K562 (cell line): Measurements from ENCODE around the gene BPIFB2. TPM values are rescaled to one million over a fixed set of nuclear protein-coding genes. Genes with fewer than 3 reads are reported as not detected.

ENCODE experiments used
- ATAC-seq: fragments of 200-7000 bp; cut with Tn5 transposase; 3 replicates; pipeline ENCODE4 v1.9.1; 2020; ENCODE audit warnings: moderate library complexity
- BruUV-seq: library from RNA; stranded (reverse); fragments of 400-500 nt; replicated peaks from 2 replicates; lab custom pipeline; 2021; lab: Mats Ljungman, UMichigan
- CTCF ChIA-PET: fragments of 300-600 bp; formaldehyde crosslinking; extraction: SDS; loops from one replicate; lab custom pipeline; 2021; ENCODE audit warnings: low intra/inter-chr PET ratio; lab: Yijun Ruan, JAX
- POLR2A ChIA-PET: fragments of 300-600, 350-650 bp; sonication (Branson Sonifier 250); formaldehyde crosslinking; extraction: SDS; loops from one replicate; lab custom pipeline; 2021; ENCODE audit warnings: antibody characterized with exemption, inconsistent platforms; lab: Yijun Ruan, JAX
- DNase-seq, 4 experiments: peaks; one replicate each; pipeline versions ENCODE4 v3.0.0 to v3.0.0-alpha.2; 2011 to 2018; ENCODE audit warnings: low spot score in 3 of 4, mixed read lengths in 3 of 4; ENCODE audit errors: extremely low read depth in 1 of 4
- FAIRE-seq: peaks from 2 replicates; lab custom pipeline; 2011; peaks lifted over from hg19 to GRCh38; lab: Jason Lieb, UNC
- H2AFZ ChIP-seq: 2 replicates; pipeline ENCODE4 v1.6.0; 2011; ENCODE audit warnings: low read depth, low read length, control low read depth, inconsistent platforms
- H3K27ac ChIP-seq: fragments of 200-600 bp; 3 replicates; pipeline ENCODE4 v1.8.0; 2011; ENCODE audit warnings: low read depth, mild to moderate bottlenecking, control low read depth, inconsistent platforms, low read length, moderate library complexity, mixed read lengths; ENCODE audit errors: extremely low read depth
- H3K27me3 ChIP-seq, 2 experiments: fragments of 300-600 bp in 1 of 2; 2 replicates in 1 of 2; 3 replicates in 1 of 2; pipeline versions ENCODE4 v1.6.0 to v1.8.0; 2011; ENCODE audit warnings: inconsistent platforms in 2 of 2, low read length in 2 of 2, mild to moderate bottlenecking in 1 of 2, mixed read lengths in 1 of 2, moderate library complexity in 1 of 2; ENCODE audit not compliant: control insufficient read depth in 2 of 2, insufficient read depth in 2 of 2
- H3K36me3 ChIP-seq: fragments of 300-600 bp; 3 replicates; pipeline ENCODE4 v1.8.0; 2011; ENCODE audit warnings: mild to moderate bottlenecking, low read length, inconsistent platforms; ENCODE audit not compliant: control insufficient read depth, insufficient read depth
- H3K4me1 ChIP-seq, 2 experiments: fragments of 200-600 bp in 1 of 2; replicated peaks in 1 of 2; 2 replicates in 1 of 2; 3 replicates in 1 of 2; pipeline versions ENCODE4 v1.5.1 to v1.8.0; 2011; ENCODE audit warnings: inconsistent platforms in 2 of 2, low read length in 2 of 2, mild to moderate bottlenecking in 1 of 2, mixed read lengths in 1 of 2, moderate library complexity in 1 of 2; ENCODE audit not compliant: control insufficient read depth in 2 of 2, insufficient read depth in 2 of 2
- H3K4me2 ChIP-seq: 2 replicates; pipeline ENCODE4 v1.6.1; 2011; ENCODE audit warnings: low read length, control low read depth, inconsistent platforms, mixed read lengths; ENCODE audit not compliant: insufficient read depth
- H3K4me3 ChIP-seq: fragments of 200-600 bp; sonication (generic), shearing (Covaris generic); 2 replicates; pipeline ENCODE4 v1.5.1; 2016; ENCODE audit warnings: control low read depth, inconsistent platforms
- H3K79me2 ChIP-seq: fragments of 200-600 bp; 3 replicates; pipeline ENCODE4 v1.8.0; 2011; ENCODE audit warnings: low read length, inconsistent platforms; ENCODE audit not compliant: control insufficient read depth, insufficient read depth
- H3K9ac ChIP-seq, 2 experiments: 2 replicates each; pipeline versions ENCODE4 v1.6.0 to v1.6.1; 2011; ENCODE audit warnings: low read depth in 2 of 2, low read length in 2 of 2, control low read depth in 1 of 2, inconsistent platforms in 1 of 2, mild to moderate bottlenecking in 1 of 2, mixed read lengths in 1 of 2; ENCODE audit not compliant: insufficient read depth in 1 of 2
- H3K9me1 ChIP-seq: one replicate; pipeline ENCODE4 v1.6.0; 2011; ENCODE audit warnings: inconsistent platforms, mild to moderate bottlenecking, low read length, moderate library complexity; ENCODE audit not compliant: control insufficient read depth, insufficient read depth
- H3K9me3 ChIP-seq: replicated peaks from 2 replicates; pipeline ENCODE4 v1.5.1; 2011; ENCODE audit warnings: low read depth, low read length, inconsistent platforms; ENCODE audit not compliant: control insufficient read depth, insufficient read depth
- H4K20me1 ChIP-seq: replicated peaks from 2 replicates; pipeline ENCODE4 v1.6.1; 2011; ENCODE audit warnings: low read length, inconsistent platforms, mixed read lengths; ENCODE audit not compliant: control insufficient read depth, insufficient read depth
- CREM ChIP-seq: IDR thresholded peaks from 2 replicates; pipeline ENCODE4 v1.6.1; 2014; ENCODE audit warnings: antibody characterized with exemption, low read depth
- JUN ChIP-seq, 2 experiments: sonication (generic) in 1 of 2; formaldehyde crosslinking in 1 of 2; IDR thresholded peaks; 2 replicates each; pipeline versions ENCODE4 v1.6.1 to v1.8.0; 2012 to 2022; ENCODE audit warnings: borderline replicate concordance in 2 of 2, mild to moderate bottlenecking in 2 of 2, improper control_type of control experiment in 1 of 2, low read depth in 1 of 2, low read length in 1 of 2, missing genetic modification reagents in 1 of 2
- MTA1 ChIP-seq: fragments of 450-650 bp; IDR thresholded peaks from 2 replicates; pipeline ENCODE4 v1.6.1; 2017; ENCODE audit warnings: borderline replicate concordance
- NFATC3 ChIP-seq: fragments of 450-650 bp; IDR thresholded peaks from 2 replicates; pipeline ENCODE4 v1.6.1; 2017; ENCODE audit warnings: mild to moderate bottlenecking
- NFIC ChIP-seq: fragments of 450-650 bp; IDR thresholded peaks from 2 replicates; pipeline ENCODE4 v1.6.1; 2017; ENCODE audit warnings: mild to moderate bottlenecking, inconsistent platforms
- SRSF3 ChIP-seq: fragments of 200-400 bp; formaldehyde crosslinking; IDR thresholded peaks from 2 replicates; pipeline ENCODE4 v1.6.1; 2016; ENCODE audit warnings: mild to moderate bottlenecking, low read length, moderate library complexity; ENCODE audit not compliant: insufficient read depth
- ZC3H4 ChIP-seq: sonication (generic); formaldehyde crosslinking; IDR thresholded peaks from 2 replicates; pipeline ENCODE4 v1.9.0; 2021; ENCODE audit warnings: missing genetic modification reagents, borderline replicate concordance
- ZNF143 ChIP-seq: sonication (generic); formaldehyde crosslinking; IDR thresholded peaks from 2 replicates; pipeline ENCODE4 v1.9.0; 2022; ENCODE audit warnings: mild to moderate bottlenecking, missing genetic modification reagents
- WGBS: fragments of 100-300 bp; shearing (Covaris generic); methylation state at CpG from one replicate; pipeline ENCODE4 v1.1.6; 2016; ENCODE audit warnings: low coverage, mixed read lengths; ENCODE audit not compliant: insufficient coverage; ENCODE audit errors: missing lambda C conversion rate; 5-methylcytosine and 5-hydroxymethylcytosine counted together
- in situ Hi-C: fragments of 300-500 bp; cut with MboI; formaldehyde crosslinking; loops from 4 replicates; pipeline ENCODE4 v1.15.0; 2018; ENCODE audit warnings: inconsistent platforms, mixed read lengths
- intact Hi-C: fragments of 100-400 bp; cut with micrococcal nuclease; formaldehyde crosslinking; loops from 2 replicates; pipeline ENCODE4 v1.14.2; 2022
- polyA plus RNA-seq, 8 experiments: library from polyadenylated mRNA; depleted of rRNA in 4 of 8; stranded (reverse) in 5 of 8; unstranded in 3 of 8; fragments of >200 nt; fragmentation: Nextera tagmentation in 2 of 8; fragmentation: Illumina TruSeq in 1 of 8; extraction: Ambion mirVana in 2 of 8; extraction: Trizol in 1 of 8; gene quantifications; 2 replicates each; pipeline versions ENCODE4 v1.2.1 to v1.2.3, GENCODE V29; 2011 to 2014; ENCODE audit warnings: inconsistent platforms in 1 of 8, missing spikeins in 1 of 8
- total RNA-seq, 7 experiments: library from RNA; depleted of rRNA in 6 of 7; stranded (reverse); fragments of >200 nt in 6 of 7; fragmentation: Illumina TruSeq in 2 of 7; extraction: Trizol in 2 of 7; gene quantifications; 2 replicates each; pipeline versions ENCODE4 v1.2.1 to v1.2.3, GENCODE V29; 2011 to 2021; ENCODE audit warnings: low replicate concordance in 1 of 7

Gene BPIFB2
- total and polyA plus RNA-seq, 9 of the 15 experiments (the other 6 are each of a cell fraction or from before 2014, with no cell fraction given): not detected

DNA sequence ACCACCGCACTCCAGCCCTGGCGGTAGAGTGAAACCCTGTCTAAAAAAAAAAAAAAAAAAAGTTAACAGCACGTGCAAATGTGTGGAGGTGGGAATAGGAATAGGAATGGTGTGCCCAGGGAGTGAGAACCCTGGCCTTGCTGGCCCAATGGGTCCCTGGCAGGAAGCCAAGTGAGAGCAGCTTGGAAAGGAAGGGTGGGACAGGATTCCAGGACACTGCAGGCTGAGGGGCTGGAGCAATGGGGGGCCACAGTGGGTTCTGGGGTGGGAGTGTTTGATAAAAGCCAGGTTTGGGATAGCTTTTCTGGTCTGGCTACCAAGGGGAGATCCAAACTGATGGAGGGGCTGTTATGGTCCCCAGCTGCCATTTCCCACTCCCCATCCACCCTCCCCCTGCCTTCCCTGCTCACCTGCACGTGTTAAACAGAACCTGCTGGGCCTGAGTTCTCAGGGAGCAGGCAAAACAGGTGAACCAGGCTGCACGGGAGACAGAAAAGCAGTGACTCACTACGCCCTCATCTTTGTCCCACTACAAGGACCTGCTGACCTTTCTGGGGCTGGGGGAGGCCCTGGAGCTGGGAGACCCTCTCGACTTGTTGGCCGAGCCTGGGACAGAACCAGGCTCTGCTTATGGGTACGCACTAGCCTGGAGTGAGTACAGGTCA is 6.6 kb upstream of the BPIFB2 start:
- H3K27ac ChIP-seq: no peak overlapping the region

DNA sequence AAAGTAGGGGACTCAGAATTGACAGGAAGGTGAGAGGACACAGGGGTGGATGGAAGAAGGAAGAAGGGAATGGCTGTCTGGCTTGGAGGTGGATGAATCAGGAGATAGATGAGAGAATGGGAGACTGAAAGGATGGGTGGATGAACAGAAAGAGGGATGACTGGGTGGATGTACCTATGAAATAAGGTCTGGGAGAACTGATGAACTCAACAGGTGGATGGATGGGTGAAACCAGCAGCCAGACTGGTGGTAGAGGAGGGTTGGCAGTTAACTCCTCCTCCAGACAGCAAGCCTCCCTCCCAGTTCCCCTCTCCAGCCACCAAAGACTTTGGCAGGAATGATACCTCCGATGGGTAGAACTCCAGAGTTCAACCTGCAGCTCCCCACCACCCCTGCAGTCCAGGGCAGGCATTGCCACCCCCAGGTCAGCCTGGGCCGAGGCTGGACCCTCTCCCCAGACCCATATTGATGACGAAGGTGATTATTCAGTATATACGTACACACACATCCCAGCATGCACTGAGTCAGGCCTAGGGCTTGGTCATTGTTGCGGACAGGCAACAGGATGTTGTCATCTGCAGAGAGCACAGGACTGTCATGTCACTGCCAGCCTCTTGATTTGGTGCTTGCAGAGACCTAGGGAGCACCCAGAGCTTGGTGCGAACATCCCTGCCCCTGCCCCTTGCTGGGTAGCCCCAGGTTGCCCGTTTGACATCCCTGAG is 5.3 kb upstream of the BPIFB2 start:
- H3K4me1 ChIP-seq: no peaks in the 10 kb centered on the region; a peak in 1 of 5 replicates
- no peaks in the 10 kb centered on the region for H3K79me2 ChIP-seq
- no peak overlapping the region; a peak in 1 of 4 replicates for H3K9ac ChIP-seq
- H3K4me3 ChIP-seq: no peak overlapping the region
- CTCF ChIA-PET: no interaction called here
- 0 out of 2 replicates have a peak, but pooled peaks have one; percentile 21 for TF ChIP-seq CREM
- TF ChIP-seq ZNF143 (CRISPR knock-in tag): no peak
- no peak for TF ChIP-seq MTA1
- TF ChIP-seq, all 486 proteins: peak for 1
- ATAC-seq (peak; percentile 61), DNase-seq (no peak), FAIRE-seq (no peak)
- Histone ChIP-seq H3K27me3 (peaks cover 2 to 27% of the 10 kb centered on the region in 2 experiments; a peak in 2 of 5 replicates), H3K27ac (no peak overlapping the region), H3K9me1 (no peaks in the 10 kb centered on the region), H3K9me3 (peaks cover 4% of the 10 kb centered on the region), H2AFZ (no peak overlapping the region), H3K36me3 (no peaks in the 10 kb centered on the region), H3K4me2 (no peak overlapping the region), H4K20me1 (no peaks in the 10 kb centered on the region)
- intact Hi-C loops (no loop called here), in situ Hi-C loops (no loop called here)
- 0% methylated on average over 7 of the region's 7 CpGs for WGBS
- no TSS peak for BruUV-seq
- POLR2A ChIA-PET: interaction anchor here (0.6 kb wide), 1 partner anchor 325 kb away, joined by 3 read pairs; no protein-coding TSS in a partner anchor

More for the DNA sequence above, 6.6 kb upstream of the BPIFB2 start:
- no peak for FAIRE-seq
- Histone ChIP-seq H3K9ac (no peak overlapping the region), H3K9me1 (no peaks in the 10 kb centered on the region), H3K9me3 (peaks cover 4% of the 10 kb centered on the region), H3K4me3 (no peak overlapping the region), H3K4me1 (no peaks in the 10 kb centered on the region; a peak in 1 of 5 replicates), H2AFZ (no peak overlapping the region), H3K79me2 (no peaks in the 10 kb centered on the region), H3K36me3 (no peaks in the 10 kb centered on the region), H3K27me3 (peaks cover 2 to 27% of the 10 kb centered on the region in 2 experiments; a peak in 2 of 5 replicates), H4K20me1 (no peaks in the 10 kb centered on the region), H3K4me2 (no peak overlapping the region)
- no peak for DNase-seq
- intact Hi-C loops: no loop called here
- ChIA-PET CTCF (no interaction called here), POLR2A (interaction anchor here (1.1 to 1.2 kb wide), 2 partner anchors 23 to 25 kb away, joined by 3 to 4 read pairs; no protein-coding TSS in a partner anchor)
- in situ Hi-C loops: no loop called here
- WGBS: 2% methylated on average over 9 of the region's 9 CpGs
- ATAC-seq: no peak
- BruUV-seq: no TSS peak
- no peak for TF ChIP-seq JUN (IDR thresholded peaks at IDR 0.05; ENCODE audit: borderline replicate concordance, low read depth, low read length)
- TF ChIP-seq JUN (CRISPR knock-in tag; IDR thresholded peaks at IDR 0.05; ENCODE audit: borderline replicate concordance): no peak
- TF ChIP-seq SRSF3: no peak
- TF ChIP-seq NFATC3: no peak
- no peak for TF ChIP-seq ZC3H4
- peak; percentile 78 for TF ChIP-seq NFIC
